Upper lobe of right lung (tissue), 1 donor: ENCODE measurements around the gene VILL. TPM values are rescaled to one million over a fixed set of nuclear protein-coding genes. Genes with fewer than 3 reads are reported as not detected.
A peak's percentile ranks its signal among the peaks of the same experiment; 100 is the strongest.
"Not testable (repeated sequence)": the region's sequence is repeated elsewhere in the genome, so short reads cannot be mapped to it uniquely, and the experiment has no call there.

Experiments
- ATAC-seq: fragments of 200-7000 bp; cut with Tn5 transposase; one replicate; pipeline ENCODE4 v1.9.1; 2020; ENCODE audit warnings: mild to moderate bottlenecking, moderate library complexity
- DNase-seq: peaks from one replicate; pipeline ENCODE4 v3.0.0-alpha.2; 2020
- H3K27ac ChIP-seq: fragments of 200-600 bp; one replicate; pipeline ENCODE4 v1.8.0; 2022
- H3K27me3 ChIP-seq: fragments of 200-600 bp; one replicate; pipeline ENCODE4 v1.8.0; 2022; ENCODE audit warnings: mild to moderate bottlenecking
- H3K36me3 ChIP-seq: fragments of 200-600 bp; one replicate; pipeline ENCODE4 v1.8.0; 2022
- H3K4me1 ChIP-seq: fragments of 200-600 bp; one replicate; pipeline ENCODE4 v1.8.0; 2022
- H3K4me3 ChIP-seq: fragments of 200-600 bp; one replicate; pipeline ENCODE4 v1.8.0; 2022; ENCODE audit warnings: mild to moderate bottlenecking
- H3K9me3 ChIP-seq: fragments of 200-600 bp; one replicate; pipeline ENCODE4 v1.8.0; 2022
- CTCF ChIP-seq: fragments of 200-600 bp; IDR thresholded peaks from one replicate; pipeline ENCODE4 v1.8.0; 2022; ENCODE audit warnings: antibody characterized with exemption
- intact Hi-C: fragments of 100-400 bp; cut with DNase I; formaldehyde crosslinking; loops from one replicate; pipeline ENCODE4 v1.11.0; 2022
- total RNA-seq: library from RNA; stranded (reverse); fragmentation: NEBNext Ultra II Directional; extraction: Animal tissue kit (Norgen Biotek cat#: 25700); gene quantifications from one replicate; pipeline ENCODE4 v1.2.1, GENCODE V29; 2021
- donor health status: DM: no; HTN: yes; CAD: no; lungs with severe emphysema.

Gene VILL
- total RNA-seq, 1 donor from 2014 or later: 8.9 TPM

- H3K9me3 ChIP-seq: no peaks in the 10 kb centered on the region
- TF ChIP-seq CTCF: no peak
- H3K27ac ChIP-seq: peak overlapping the region; percentile 68
- H3K36me3 ChIP-seq: peaks cover 2% of the 10 kb centered on the region
- no peaks in the 10 kb centered on the region for H3K27me3 ChIP-seq
- peaks cover 12% of the 10 kb centered on the region for H3K4me1 ChIP-seq
- ATAC-seq: no peak
- DNase-seq: peak; percentile 59
- H3K4me3 ChIP-seq: no peak overlapping the region
- intact Hi-C loops: no loop called here
These were observed 2.8 kb upstream of the VILL start for GRCh38 chr3:37987751-37988179.

- H3K9me3 ChIP-seq, H3K27ac ChIP-seq, ATAC-seq, H3K27me3 ChIP-seq, H3K36me3 ChIP-seq, H3K4me3 ChIP-seq, intact Hi-C loops: not testable (repeated sequence)
- DNase-seq: peak; percentile 62
- peaks cover 12% of the 10 kb centered on the region for H3K4me1 ChIP-seq
These were observed 2.2 kb upstream of the VILL start for GRCh38 chr3:37988376-37988775.

DNA sequence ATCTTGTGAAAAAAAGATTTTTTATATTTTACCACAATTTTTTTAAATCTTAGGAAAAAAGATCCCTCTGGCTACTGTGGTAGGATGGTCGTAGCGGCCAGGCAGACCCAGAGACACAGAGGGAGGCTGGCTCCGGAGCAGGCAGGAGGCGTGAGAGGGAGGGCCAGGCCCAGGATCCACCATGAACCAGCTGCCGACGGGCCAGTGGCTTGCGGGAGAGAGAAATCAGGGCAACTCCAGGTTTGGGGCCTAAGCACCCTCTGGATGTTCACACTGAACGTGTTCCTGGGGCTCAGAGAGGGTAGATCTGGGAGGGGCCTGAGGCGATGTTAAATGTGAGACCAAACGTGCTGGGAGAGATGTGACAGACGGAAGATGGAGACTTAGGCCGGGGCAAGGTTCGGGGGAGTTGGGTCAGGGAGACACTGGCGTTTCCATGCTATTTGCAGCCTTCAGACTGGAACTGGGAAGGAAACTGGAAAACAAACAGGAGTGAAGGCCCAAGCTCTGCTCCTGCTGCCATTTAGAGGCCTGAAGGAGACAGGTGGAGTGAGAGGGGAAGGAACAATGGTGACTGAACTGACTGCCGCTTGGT lies 1.6 kb upstream of the VILL start:
- TF ChIP-seq CTCF: no peak
- intact Hi-C loops: no loop called here
- ATAC-seq: no peak
- no peaks in the 10 kb centered on the region for H3K9me3 ChIP-seq
- H3K27me3 ChIP-seq: no peaks in the 10 kb centered on the region
- H3K36me3 ChIP-seq: no peaks in the 10 kb centered on the region
- DNase-seq: peak; percentile 39
- H3K4me3 ChIP-seq: no peak overlapping the region
- H3K27ac ChIP-seq: no peak overlapping the region
- H3K4me1 ChIP-seq: peaks cover 16% of the 10 kb centered on the region

DNA sequence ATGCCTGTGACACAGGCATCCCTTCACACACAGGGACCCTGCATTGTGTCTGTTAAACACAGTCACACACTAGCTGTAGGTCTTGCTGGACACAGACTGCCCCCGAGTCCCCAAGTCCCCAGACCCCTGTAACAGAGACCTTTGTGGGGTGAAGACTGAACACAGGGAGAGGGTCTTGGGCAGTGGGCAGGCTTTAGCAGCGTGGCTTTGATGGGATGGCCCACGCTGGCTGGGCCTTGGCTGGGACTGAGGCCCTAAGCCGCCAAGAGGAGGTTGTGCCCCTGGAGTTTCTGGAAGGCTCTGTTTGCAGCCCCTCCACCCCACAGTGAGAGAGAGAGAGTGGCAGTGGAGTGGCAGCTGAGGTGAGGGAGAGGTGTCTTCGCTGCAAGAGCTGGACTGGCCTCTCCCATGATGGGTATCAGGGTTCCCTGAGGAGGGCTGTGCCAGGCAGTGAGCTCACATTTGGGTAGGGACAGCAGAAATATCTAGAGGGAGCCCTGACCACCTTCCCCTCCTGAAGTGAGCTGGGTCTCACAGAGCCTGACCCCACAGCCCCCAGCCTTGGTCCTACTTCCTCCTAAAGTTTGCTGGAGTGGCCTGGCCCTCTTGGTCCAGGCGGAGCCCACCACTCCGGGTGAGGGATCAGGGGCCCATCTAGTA lies 635 bp upstream of the VILL start:
- ATAC-seq (no peak), DNase-seq (peak; percentile 46)
- no peak overlapping the region for H3K4me3 ChIP-seq
- no peak overlapping the region for H3K27ac ChIP-seq
- intact Hi-C loops: no loop called here
- H3K36me3 ChIP-seq: no peaks in the 10 kb centered on the region
- no peak for TF ChIP-seq CTCF
- no peaks in the 10 kb centered on the region for H3K27me3 ChIP-seq
- no peaks in the 10 kb centered on the region for H3K9me3 ChIP-seq
- H3K4me1 ChIP-seq: peaks cover 16% of the 10 kb centered on the region

GRCh38 chr3:37991109-37991508 lies 523 bp downstream of the VILL start:
- DNase-seq (peak; percentile 43), ATAC-seq (no peak)
- no peaks in the 10 kb centered on the region for H3K9me3 ChIP-seq
- no peaks in the 10 kb centered on the region for H3K27me3 ChIP-seq
- no peak overlapping the region for H3K4me3 ChIP-seq
- intact Hi-C loops: no loop called here
- no peaks in the 10 kb centered on the region for H3K36me3 ChIP-seq
- TF ChIP-seq CTCF: no peak
- H3K27ac ChIP-seq: no peak overlapping the region
- peaks cover 7% of the 10 kb centered on the region for H3K4me1 ChIP-seq

- intact Hi-C loops: no loop called here
- TF ChIP-seq CTCF: no peak
- H3K9me3 ChIP-seq: no peaks in the 10 kb centered on the region
- ATAC-seq (no peak), DNase-seq (peak; percentile 57)
- H3K4me3 ChIP-seq: no peak overlapping the region
- no peaks in the 10 kb centered on the region for H3K36me3 ChIP-seq
- H3K27ac ChIP-seq: no peak overlapping the region
- H3K4me1 ChIP-seq: peaks cover 4% of the 10 kb centered on the region
- no peaks in the 10 kb centered on the region for H3K27me3 ChIP-seq
These were observed 1.2 kb downstream of the VILL start for GRCh38 chr3:37991823-37992222.
